ENCODE results near the gene ETS2.

Gene ETS2

DNA sequence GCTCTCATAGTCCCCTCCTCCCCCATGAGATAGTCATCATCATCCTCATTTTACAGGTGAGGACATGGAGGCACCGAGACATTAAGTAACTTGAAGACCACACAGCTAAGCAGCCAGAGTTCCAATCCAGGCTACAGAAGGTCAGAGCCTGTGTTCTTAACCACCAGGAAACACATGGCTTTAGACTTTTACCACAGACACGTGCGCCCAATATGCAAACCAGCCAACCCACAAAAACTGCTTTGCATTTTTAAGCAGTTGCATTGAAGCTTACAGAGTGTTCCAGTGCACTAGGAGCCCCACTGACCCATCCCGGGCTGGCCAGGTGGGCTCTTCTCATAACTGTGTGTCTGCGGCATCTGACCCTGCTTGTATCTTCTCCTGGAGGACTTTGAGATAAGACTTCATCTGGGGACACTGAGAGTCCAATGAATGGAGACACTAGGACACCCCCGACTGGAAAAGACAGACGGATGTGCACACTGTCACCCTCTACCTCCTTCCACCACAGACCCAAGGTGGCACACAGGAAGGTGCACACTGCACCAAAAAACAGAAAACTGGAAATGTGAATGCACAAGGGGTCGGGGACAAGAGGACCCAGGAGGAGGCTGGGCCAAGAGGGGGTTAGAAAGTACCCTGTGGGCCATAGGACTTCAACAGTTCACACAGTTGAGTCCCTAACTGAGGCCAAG, 56.4 kb downstream of the ETS2 start:
- DNase-seq (ENCODE audit: low spot score): no peak

- DNase-seq (ENCODE audit: low spot score): no peak
Measured at GRCh38 chr21:38863291-38863690, 57.6 kb downstream of the ETS2 start.

- DNase-seq (ENCODE audit: low spot score): no peak
Measured at GRCh38 chr21:38863843-38864363, 58.2 kb downstream of the ETS2 start.

DNA sequence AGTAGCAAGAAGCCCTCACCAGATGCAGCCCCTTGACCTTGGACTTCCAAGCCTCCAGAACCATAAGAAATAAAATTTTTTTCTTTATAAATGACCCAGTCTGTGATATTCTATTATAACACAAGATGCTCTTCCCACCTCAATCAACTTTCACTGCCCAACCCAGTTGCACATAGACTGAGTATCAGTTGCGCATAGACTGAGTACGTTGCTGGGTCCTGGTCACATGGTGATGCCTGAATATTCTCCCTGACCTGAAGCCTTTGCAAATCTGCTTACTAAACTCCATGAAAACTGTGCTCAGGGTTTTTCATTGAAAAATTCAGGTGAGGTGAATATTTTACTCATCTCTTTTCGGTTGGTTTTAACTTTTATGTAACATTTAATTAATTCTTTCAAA, 59.2 kb downstream of the ETS2 start:
- no peak for DNase-seq (ENCODE audit: low spot score)

GRCh38 chr21:38869196-38869595, 63.5 kb downstream of the ETS2 start:
- no peak for DNase-seq (ENCODE audit: low spot score)

DNA sequence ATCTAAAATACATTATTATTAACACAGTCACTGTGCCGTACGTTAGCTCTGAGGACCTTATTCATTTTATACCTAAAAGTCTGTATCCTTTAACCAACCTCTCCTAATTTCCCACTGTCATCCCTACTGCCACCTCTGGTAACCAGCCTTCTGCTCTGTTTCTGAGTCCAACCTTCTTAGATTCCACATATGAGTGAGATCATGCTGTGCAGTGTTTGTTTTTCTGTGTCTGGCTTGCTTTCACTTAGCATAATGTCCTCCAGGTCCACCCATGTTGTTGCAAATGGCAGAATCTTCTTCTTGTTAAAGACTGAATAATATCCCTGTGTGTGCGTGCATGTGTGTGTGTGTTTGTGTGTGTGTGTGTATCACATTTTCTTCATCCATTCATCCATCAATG, 64.2 kb downstream of the ETS2 start:
- DNase-seq (ENCODE audit: low spot score): no peak

All from iPS-NIHi11 (cell line).